ENCODE results near the gene NEU1. TPM values are rescaled to one million over a fixed set of nuclear protein-coding genes. Genes with fewer than 3 reads are reported as not detected.
"Not testable (repeated sequence)": the region's sequence is repeated elsewhere in the genome, so short reads cannot be mapped to it uniquely, and the experiment has no call there.

NEU1 gene
- total RNA-seq, 2 experiments from 2014 or later, result 16.5 to 17.8 TPM

DNA sequence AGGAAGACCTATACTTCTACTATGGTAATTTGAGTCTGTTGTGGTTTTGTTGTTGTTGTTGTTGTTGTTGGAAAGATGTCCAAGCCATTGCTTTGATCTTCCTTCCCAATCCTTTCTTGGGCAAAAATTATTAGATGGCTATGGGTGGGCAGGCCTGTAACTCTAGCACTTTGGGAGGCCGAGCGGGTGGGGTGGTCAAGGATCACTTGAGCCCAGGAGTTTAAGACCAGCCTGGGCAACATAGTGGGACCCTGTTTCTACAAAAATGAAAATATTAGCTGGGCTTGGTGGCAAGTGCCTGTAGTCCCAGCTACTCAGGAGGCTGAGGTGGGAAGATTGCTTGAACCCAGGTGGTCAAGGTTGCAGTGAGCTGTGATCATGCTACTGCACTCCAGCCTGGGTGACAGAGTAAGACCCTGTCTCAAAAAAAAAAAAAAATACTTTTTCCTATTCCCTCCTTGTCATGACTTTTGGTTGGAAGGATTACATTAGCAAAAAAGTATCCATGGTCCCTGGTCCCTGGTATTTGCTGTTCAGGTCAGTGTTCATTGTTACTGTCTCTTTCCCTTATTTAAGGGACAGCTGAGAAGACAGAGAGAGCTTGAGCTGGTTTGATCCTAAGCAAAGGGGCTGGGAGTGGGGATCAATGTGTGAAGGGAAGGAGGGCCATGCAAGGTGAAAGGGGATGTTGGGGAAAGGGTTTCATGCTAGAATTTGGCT, 11.7 kb downstream of the NEU1 start:
- ChIA-PET CTCF (interaction anchor here (0.5 kb wide), 1 partner anchor 12 kb away, joined by 3 read pairs; no protein-coding TSS in a partner anchor), POLR2A (interaction anchor here (0.6 kb wide), 1 partner anchor 198 kb away, joined by 3 read pairs; the partner anchor contains the start of gene BAG6)
- Mint-ChIP-seq H3K36me3 (ENCODE audit: low read depth) (peaks cover 2% of the 10 kb centered on the region), H3K4me1 (ENCODE audit: low read depth) (no peaks in the 10 kb centered on the region), H3K27me3 (ENCODE audit: low read depth) (no peaks in the 10 kb centered on the region), H3K9me3 (ENCODE audit: insufficient read depth) (peaks cover 7% of the 10 kb centered on the region), H3K27ac (no peak overlapping the region), H3K4me3 (no peak overlapping the region)
- ATAC-seq, result no peak
- DNase-seq, result no peak

DNA sequence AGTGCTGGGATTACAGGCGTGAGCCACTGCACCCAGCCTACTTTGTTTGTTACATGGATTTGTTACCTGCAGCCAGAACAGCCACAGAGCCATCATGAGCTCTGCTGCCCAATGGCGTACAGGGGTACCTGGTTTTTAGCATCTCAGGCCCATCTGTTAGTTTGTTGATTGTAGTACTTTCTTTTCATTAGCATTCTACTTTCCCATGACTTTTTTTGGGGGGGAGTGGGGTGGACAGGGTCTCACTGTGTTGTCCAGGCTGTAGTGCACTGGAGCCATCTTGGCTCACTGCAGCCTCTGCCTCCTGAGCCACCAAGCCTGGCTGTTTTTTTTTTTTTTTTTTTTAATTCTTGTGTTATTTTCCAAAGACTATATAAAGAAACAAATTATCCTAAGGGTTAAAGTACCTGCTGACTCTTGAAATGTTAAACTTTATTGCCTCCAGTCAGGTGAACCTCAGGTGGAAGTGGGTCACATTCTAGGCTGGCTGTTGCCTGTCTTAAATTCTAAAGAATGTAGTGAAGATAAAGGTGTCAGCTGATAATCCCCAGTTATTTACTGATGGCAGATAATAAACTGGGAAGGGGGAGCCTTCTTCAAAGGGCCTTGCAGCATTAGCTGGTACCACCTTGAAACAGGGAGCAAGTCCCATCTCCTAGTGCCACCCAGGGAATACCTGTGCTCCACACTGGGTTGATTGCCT, 15.2 kb downstream of the NEU1 start:
- ChIA-PET CTCF (interaction anchor here (0.9 kb wide), 1 partner anchor 77 kb away, joined by 3 read pairs; no protein-coding TSS in a partner anchor), POLR2A (no interaction called here)

DNA sequence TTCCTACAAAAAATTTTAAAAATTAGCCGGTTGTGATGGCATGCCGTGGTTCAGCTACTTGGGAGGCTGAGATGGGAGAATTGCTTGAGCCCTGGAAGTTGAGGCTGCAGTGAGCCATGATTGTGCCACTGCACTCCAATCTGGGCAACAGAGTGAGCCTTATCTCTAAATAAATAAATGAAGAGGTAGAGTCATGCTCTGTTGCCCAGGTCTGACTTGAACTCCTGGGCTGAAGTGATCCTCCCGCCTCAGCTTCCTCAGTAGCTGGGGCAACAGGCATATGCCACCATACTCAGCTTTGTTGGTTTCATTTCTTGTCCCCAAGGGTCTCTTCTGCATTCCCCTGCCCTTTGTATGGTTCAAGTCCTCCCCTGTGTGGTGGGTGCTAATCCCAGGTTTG, 18.1 kb downstream of the NEU1 start:
- Mint-ChIP-seq H3K27me3 (ENCODE audit: low read depth) (no peaks in the 10 kb centered on the region), H3K27ac (no peak overlapping the region), H3K4me1 (ENCODE audit: low read depth) (peaks cover 6% of the 10 kb centered on the region), H3K9me3 (ENCODE audit: insufficient read depth) (no peaks in the 10 kb centered on the region), H3K36me3 (ENCODE audit: low read depth) (peaks cover 28% of the 10 kb centered on the region), H3K4me3 (no peak overlapping the region)
- ChIA-PET CTCF (no interaction called here), POLR2A (interaction anchor here (1.2 to 2.2 kb wide), 2 partner anchors 10 to 18 kb away, joined by 3 to 10 read pairs; partner anchors contain the start of gene NEU1)
- DNase-seq, result no peak
- ATAC-seq, result no peak

More for the DNA sequence above, 15.2 kb downstream of the NEU1 start:
- ATAC-seq (no peak), DNase-seq (no peak)
- Mint-ChIP-seq H3K27me3 (ENCODE audit: low read depth) (no peaks in the 10 kb centered on the region), H3K4me3 (no peak overlapping the region), H3K4me1 (ENCODE audit: low read depth) (no peaks in the 10 kb centered on the region), H3K36me3 (ENCODE audit: low read depth) (peaks cover 5% of the 10 kb centered on the region), H3K27ac (no peak overlapping the region), H3K9me3 (ENCODE audit: insufficient read depth) (peaks cover under 1% of the 10 kb centered on the region)

DNA sequence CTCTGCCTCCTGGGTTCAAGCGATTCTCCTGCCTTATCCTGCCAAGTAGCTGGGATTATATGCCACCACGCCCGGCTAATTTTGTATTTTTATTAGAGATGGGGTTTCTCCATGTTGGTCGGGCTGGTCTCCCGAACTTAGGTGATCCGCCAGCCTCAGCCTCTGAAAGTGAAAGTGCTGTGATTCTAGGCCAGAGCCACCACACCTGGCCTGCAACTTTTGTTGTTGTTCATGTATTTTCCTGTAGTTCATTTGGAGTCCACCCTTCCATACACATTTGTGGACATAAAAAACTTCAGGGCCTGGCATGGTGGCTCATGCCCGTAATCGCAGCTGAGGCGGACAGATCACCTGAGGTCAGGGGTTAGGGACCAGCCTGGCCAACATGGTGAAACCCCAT, 20.6 kb downstream of the NEU1 start:
- ATAC-seq, result no peak
- ChIA-PET POLR2A (interaction anchor here (0.7 kb wide), 1 partner anchor 249 kb away, joined by 3 read pairs; the partner anchor contains the start of gene NCR3), CTCF (no interaction called here)
- H3K27ac Mint-ChIP-seq, result no peak overlapping the region
- H3K4me1 Mint-ChIP-seq (ENCODE audit: low read depth), result peaks cover 26% of the 10 kb centered on the region
- no peak overlapping the region for H3K4me3 Mint-ChIP-seq
- DNase-seq, result no peak
- H3K9me3 Mint-ChIP-seq (ENCODE audit: insufficient read depth), result no peaks in the 10 kb centered on the region
- H3K36me3 Mint-ChIP-seq (ENCODE audit: low read depth), result peaks cover 51% of the 10 kb centered on the region
- no peaks in the 10 kb centered on the region for H3K27me3 Mint-ChIP-seq (ENCODE audit: low read depth)

DNA sequence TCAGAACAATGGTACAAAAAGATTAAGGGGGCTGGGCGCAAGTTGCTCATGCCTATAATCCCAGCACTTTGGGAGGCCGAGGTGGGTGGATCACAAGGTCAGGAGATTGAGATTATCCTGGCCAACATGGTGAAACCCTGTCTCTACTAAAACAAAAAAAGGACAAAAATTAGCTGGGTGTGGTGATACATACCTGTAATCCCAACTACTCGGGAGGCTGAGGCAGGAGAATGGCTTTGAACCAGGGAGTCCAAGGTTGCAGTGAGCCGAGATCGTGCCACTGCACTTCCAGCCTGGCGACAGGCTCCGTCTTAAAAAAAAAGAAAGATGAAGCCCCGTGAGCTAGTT, 22.9 kb downstream of the NEU1 start:
- ChIA-PET POLR2A (interaction anchor here (1.0 to 1.2 kb wide), 2 partner anchors 12 to 40 kb away, joined by 3 read pairs; partner anchors contain the start of gene HSPA1B), CTCF (interaction anchor here (1.3 to 1.5 kb wide), 2 partner anchors 9 to 23 kb away, joined by 3 to 4 read pairs; partner anchors contain the start of gene NEU1)
- not testable (repeated sequence) for H3K27ac Mint-ChIP-seq; H3K4me3 Mint-ChIP-seq; ATAC-seq; H3K9me3 Mint-ChIP-seq (ENCODE audit: insufficient read depth); DNase-seq; H3K27me3 Mint-ChIP-seq (ENCODE audit: low read depth)
- peaks cover 67% of the 10 kb centered on the region for H3K36me3 Mint-ChIP-seq (ENCODE audit: low read depth)
- peaks cover 38% of the 10 kb centered on the region for H3K4me1 Mint-ChIP-seq (ENCODE audit: low read depth)

DNA sequence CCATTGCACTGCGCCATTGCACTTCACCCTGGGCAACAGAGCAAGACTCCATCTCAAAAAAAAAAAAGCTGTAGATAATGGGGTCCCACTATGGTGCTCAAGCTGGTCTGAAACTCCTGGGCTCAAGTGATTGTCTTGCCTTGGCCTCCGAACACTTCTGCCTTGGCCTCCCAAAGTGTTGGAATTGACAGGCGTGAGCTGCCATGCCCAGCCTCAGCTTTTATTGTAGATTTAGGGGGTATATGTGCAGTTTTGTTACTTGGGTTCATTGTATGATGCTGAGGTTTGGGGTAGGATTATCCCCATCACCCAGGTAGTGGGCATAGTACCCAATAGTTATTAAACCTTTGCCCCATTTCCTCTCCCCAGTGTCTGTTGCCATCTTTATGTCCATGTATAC, 23.7 kb downstream of the NEU1 start:
- Mint-ChIP-seq H3K4me3 (no peak overlapping the region), H3K4me1 (ENCODE audit: low read depth) (peaks cover 42% of the 10 kb centered on the region), H3K27ac (no peak overlapping the region), H3K27me3 (ENCODE audit: low read depth) (no peaks in the 10 kb centered on the region), H3K9me3 (ENCODE audit: insufficient read depth) (no peaks in the 10 kb centered on the region), H3K36me3 (ENCODE audit: low read depth) (peaks cover 68% of the 10 kb centered on the region)
- ChIA-PET CTCF (interaction anchor here (0.6 to 1.7 kb wide), 4 partner anchors 9 to 121 kb away, joined by 3 to 5 read pairs (median 4); partner anchors contain the start of gene NEU1), POLR2A (no interaction called here)
- no peak for DNase-seq
- ATAC-seq, result no peak

DNA sequence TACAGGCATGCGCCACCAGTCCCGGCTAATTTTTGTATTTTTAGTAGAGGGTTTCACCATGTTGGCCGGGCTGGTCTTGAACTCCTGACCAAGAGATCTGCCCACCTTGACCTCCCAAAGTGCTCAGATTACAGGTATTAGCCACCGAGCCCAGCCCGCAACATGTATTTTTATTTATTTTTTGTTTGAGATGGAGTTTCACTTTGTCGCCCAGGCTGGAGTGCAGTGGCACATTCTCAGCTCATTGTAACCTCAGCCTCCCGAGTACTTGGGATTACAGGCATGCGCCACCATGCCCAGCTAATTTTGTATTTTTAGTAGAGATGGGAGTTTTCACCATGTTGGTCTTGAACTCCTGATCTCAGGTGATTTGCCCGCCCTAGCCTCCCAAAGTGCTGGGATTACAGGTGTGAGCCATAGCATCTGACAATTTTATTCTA, 24.5 kb downstream of the NEU1 start:
- POLR2A ChIA-PET; H3K9me3 Mint-ChIP-seq (ENCODE audit: insufficient read depth); DNase-seq; H3K27me3 Mint-ChIP-seq (ENCODE audit: low read depth); ATAC-seq: not testable (repeated sequence)
- H3K36me3 Mint-ChIP-seq (ENCODE audit: low read depth), result peaks cover 68% of the 10 kb centered on the region
- H3K27ac Mint-ChIP-seq, result peak overlapping the region; percentile 92
- H3K4me1 Mint-ChIP-seq (ENCODE audit: low read depth), result peaks cover 44% of the 10 kb centered on the region
- peak overlapping the region; percentile 98 for H3K4me3 Mint-ChIP-seq
- CTCF ChIA-PET, result interaction anchor here (1.7 kb wide), 1 partner anchor 114 kb away, joined by 5 read pairs; no protein-coding TSS in a partner anchor

DNA sequence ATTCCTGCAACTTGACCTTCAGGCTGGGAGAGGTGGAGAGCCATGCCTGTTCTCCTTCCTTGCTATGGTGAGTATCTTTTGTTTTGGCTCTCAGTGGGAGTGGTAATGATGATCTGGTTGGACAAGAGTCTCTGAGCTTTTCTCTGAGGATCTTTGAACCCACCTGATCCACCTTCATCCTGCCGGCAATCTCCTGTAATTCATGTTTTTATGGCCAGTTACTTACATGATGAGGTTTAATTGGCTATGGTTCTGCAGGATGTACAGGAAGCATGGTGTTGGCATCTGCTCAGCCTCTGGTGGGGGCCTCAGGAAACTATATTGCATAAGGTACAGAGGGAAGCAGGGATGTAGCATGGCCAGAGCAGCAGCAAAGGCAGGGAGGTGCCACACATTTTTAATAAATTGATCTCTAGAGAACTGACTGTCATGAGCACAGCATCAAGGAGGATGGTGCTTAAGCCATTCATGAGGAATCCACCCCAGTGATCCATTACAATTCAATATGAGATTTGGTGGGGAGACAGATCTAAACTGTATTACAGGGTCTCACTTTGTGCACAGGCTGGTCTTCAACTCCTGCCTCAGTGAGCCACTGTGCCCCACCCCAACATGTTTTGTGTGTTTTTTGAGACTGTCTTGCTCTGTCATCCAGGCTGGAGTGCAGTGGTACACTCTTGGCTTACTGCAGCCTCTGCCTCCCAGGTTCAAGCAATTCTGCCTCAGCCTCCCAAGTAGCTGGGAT, 25.1 kb downstream of the NEU1 start:
- Mint-ChIP-seq H3K4me1 (ENCODE audit: low read depth) (peaks cover 47% of the 10 kb centered on the region), H3K36me3 (ENCODE audit: low read depth) (peaks cover 68% of the 10 kb centered on the region)
- no peak for ATAC-seq

DNA sequence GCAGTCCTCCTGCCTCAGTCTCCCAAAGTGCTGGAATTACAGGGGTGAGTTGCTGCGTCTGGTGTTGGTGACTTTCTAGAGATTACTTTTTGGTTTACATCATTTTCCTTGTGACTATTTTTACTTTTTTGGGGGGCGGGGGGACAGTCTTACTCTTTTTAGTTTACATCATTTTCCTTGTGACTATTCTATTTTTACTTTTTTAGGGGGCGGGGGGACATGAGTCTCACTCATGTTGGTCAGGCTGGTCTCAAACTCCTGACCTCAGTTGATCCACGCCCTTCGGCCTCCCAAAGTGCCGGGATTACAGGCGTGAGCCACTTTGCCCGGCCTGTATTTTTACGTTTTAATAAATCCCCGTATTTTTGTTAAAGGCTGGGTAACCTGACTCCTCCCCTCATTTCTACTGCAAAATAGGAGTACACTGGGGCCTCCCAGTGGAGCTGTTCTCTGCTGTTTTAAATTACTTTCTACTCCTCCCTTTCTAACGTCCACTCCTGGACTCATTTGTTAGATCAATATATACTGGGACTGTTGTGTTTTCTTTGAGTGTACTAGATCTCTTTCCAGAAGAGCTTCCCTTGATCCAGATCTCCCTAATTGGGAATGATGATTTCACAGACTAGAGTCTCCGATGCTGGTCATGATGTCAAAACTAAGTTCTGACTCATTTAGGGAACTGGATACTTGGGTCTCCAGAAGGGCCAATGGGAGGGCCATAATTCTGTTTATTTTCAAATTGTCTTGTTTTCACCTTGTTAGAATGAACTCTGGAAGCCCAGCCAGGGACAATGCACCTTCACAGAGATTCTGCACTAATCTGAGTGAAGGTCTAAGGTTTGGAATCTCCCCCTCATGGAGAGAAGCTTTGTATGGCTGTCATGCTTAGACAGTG, 25.9 kb downstream of the NEU1 start:
- ATAC-seq (no peak), DNase-seq (no peak)
- H3K36me3 Mint-ChIP-seq (ENCODE audit: low read depth), result peaks cover 65% of the 10 kb centered on the region

More for the DNA sequence above, 25.1 kb downstream of the NEU1 start:
- POLR2A ChIA-PET, result interaction anchor here (0.6 to 1.3 kb wide), 2 partner anchors 25 to 269 kb away, joined by 3 to 5 read pairs; partner anchors contain the start of gene NEU1
- no peaks in the 10 kb centered on the region for H3K9me3 Mint-ChIP-seq (ENCODE audit: insufficient read depth)
- CTCF ChIA-PET, result interaction anchor here (1.1 to 1.7 kb wide), 4 partner anchors 26 to 115 kb away, joined by 3 to 5 read pairs (median 4); partner anchors contain the start of genes NEU1 and VARS1
- no peaks in the 10 kb centered on the region for H3K27me3 Mint-ChIP-seq (ENCODE audit: low read depth)
- peak overlapping the region; percentile 98 for H3K4me3 Mint-ChIP-seq
- no peak for DNase-seq
- peak overlapping the region; percentile 92 for H3K27ac Mint-ChIP-seq

DNA sequence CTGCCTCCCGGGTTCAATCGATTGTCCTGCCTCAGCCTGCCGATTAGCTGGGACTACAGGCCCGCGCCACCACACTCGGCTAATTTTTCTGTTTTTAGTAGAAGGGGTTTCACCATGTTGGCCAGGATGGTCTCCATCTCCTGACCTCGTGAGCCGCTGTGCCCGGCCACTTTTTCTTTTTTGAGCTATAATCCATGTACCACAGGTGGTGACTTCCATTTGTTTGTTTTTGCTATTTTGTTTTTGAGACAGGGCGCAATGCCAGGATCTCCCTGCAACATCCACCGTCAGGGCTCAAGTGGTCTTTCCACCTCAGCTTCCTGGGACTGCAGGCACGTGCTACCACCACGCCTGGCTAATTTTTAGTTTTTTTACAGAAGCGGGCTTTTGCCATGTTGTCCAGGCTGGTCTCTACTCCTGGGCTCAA, 26.6 kb downstream of the NEU1 start:
- peak overlapping the region; percentile 98 for H3K4me3 Mint-ChIP-seq
- no peaks in the 10 kb centered on the region for H3K9me3 Mint-ChIP-seq (ENCODE audit: insufficient read depth)
- peaks cover 52% of the 10 kb centered on the region for H3K4me1 Mint-ChIP-seq (ENCODE audit: low read depth)
- CTCF ChIA-PET, result interaction anchor here (0.9 to 1.6 kb wide), 5 partner anchors 27 to 290 kb away, joined by 3 to 5 read pairs (median 4); partner anchors contain the start of genes ATP6V1G2 and NEU1
- no peak for ATAC-seq
- DNase-seq, result no peak
- H3K36me3 Mint-ChIP-seq (ENCODE audit: low read depth), result peaks cover 61% of the 10 kb centered on the region
- peak overlapping the region; percentile 92 for H3K27ac Mint-ChIP-seq
- POLR2A ChIA-PET, result interaction anchor here (0.8 to 2.1 kb wide), 7 partner anchors 8 to 171 kb away, joined by 3 to 10 read pairs (median 4); partner anchors contain the start of genes CLIC1, CSNK2B, EHMT2 and GPANK1
- no peaks in the 10 kb centered on the region for H3K27me3 Mint-ChIP-seq (ENCODE audit: low read depth)

More for the DNA sequence above, 25.9 kb downstream of the NEU1 start:
- POLR2A ChIA-PET, result interaction anchor here (0.6 to 2.1 kb wide), 6 partner anchors 9 to 268 kb away, joined by 3 to 8 read pairs (median 4); partner anchors contain the start of genes CSNK2B, EHMT2, GPANK1 and HSPA1B
- Mint-ChIP-seq H3K27ac (peak overlapping the region; percentile 92), H3K4me3 (peak overlapping the region; percentile 98), H3K4me1 (ENCODE audit: low read depth) (peaks cover 47% of the 10 kb centered on the region), H3K27me3 (ENCODE audit: low read depth) (no peaks in the 10 kb centered on the region), H3K9me3 (ENCODE audit: insufficient read depth) (no peaks in the 10 kb centered on the region)
- CTCF ChIA-PET, result interaction anchor here (1.1 to 1.6 kb wide), 4 partner anchors 26 to 291 kb away, joined by 3 to 4 read pairs (median 4); partner anchors contain the start of genes ATP6V1G2, NEU1 and VARS1

Measured in activated CD8-positive, alpha-beta T cell treated with anti-CD3 and anti-CD28 coated beads, Interleukin-2, amount 10 ng/mL, durations not matched to agents 7 days and 5 days (primary cell).